OCI-LY1 (cell line): Measurements from ENCODE around the gene SYTL5.

Experiments used
- EZH2 ChIP-seq: fragments of 200-600 bp; sonication (generic), shearing (Covaris generic); IDR thresholded peaks from 2 replicates; pipeline ENCODE4 v1.8.0; 2017; ENCODE audit warnings: borderline replicate concordance, mixed run types, mild to moderate bottlenecking, antibody characterized with exemption, low read length, moderate library complexity, mixed read lengths
- TF ChIP-seq, protein P1 (sequence below): fragments of 200-600 bp; sonication (generic), shearing (Covaris generic); IDR thresholded peaks from 2 replicates; pipeline ENCODE4 v1.5.1; 2017; ENCODE audit warnings: mild to moderate bottlenecking, antibody characterized with exemption, low read length, moderate library complexity, mixed read lengths

DNA sequence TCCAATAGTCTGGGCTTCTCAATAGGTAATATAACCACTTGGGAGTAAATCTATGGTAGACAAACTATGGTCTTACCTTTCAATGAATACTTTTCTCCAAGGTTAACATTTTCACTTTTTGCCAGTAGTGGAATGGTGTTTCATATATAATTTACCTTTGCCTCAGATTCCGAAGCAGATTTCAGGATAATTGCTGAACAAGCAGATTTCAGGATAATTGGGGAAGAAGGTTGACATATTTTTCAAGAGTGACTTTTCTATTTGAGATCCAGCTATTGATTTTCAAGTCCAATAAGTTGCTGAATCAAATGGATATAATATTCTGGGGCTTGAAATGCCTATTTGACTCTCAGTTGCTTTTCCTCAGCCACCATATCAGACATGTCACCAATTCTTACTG lies 63.6 kb downstream of the SYTL5 start:
- TF ChIP-seq, protein P1, sequence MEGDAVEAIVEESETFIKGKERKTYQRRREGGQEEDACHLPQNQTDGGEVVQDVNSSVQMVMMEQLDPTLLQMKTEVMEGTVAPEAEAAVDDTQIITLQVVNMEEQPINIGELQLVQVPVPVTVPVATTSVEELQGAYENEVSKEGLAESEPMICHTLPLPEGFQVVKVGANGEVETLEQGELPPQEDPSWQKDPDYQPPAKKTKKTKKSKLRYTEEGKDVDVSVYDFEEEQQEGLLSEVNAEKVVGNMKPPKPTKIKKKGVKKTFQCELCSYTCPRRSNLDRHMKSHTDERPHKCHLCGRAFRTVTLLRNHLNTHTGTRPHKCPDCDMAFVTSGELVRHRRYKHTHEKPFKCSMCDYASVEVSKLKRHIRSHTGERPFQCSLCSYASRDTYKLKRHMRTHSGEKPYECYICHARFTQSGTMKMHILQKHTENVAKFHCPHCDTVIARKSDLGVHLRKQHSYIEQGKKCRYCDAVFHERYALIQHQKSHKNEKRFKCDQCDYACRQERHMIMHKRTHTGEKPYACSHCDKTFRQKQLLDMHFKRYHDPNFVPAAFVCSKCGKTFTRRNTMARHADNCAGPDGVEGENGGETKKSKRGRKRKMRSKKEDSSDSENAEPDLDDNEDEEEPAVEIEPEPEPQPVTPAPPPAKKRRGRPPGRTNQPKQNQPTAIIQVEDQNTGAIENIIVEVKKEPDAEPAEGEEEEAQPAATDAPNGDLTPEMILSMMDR: no peak
- no peak for TF ChIP-seq EZH2
